Mesenchymal stem cell (in vitro differentiated cells and primary cell): Measurements from ENCODE around the gene ERGIC3.

Experiments
- DNase-seq: peaks from one replicate; pipeline ENCODE4 v3.0.0-alpha.2; 2013
- H2AFZ ChIP-seq: one replicate; pipeline ENCODE4 v1.6.1; 2013; ENCODE audit warnings: low read depth, mild to moderate bottlenecking, control low read depth, inconsistent platforms, low read length, moderate library complexity
- H2AK5ac ChIP-seq: 2 replicates; pipeline ENCODE4 v1.6.1; 2013; ENCODE audit warnings: low read length, moderate library complexity, mild to moderate bottlenecking, inconsistent platforms; ENCODE audit not compliant: severe bottlenecking
- H2BK120ac ChIP-seq: one replicate; pipeline ENCODE4 v1.6.1; 2013; ENCODE audit warnings: low read depth, mild to moderate bottlenecking, inconsistent platforms, low read length, moderate library complexity
- H2BK12ac ChIP-seq, 2 experiments: one replicate each; pipeline ENCODE4 v1.6.1; 2013; ENCODE audit warnings: inconsistent platforms in 2 of 2, low read length in 2 of 2, mild to moderate bottlenecking in 2 of 2, moderate library complexity in 2 of 2, control low read depth in 1 of 2
- H2BK15ac ChIP-seq: one replicate; pipeline ENCODE4 v1.6.1; 2013; ENCODE audit warnings: mild to moderate bottlenecking, low read depth, inconsistent platforms; ENCODE audit not compliant: poor library complexity, severe bottlenecking
- H2BK5ac ChIP-seq: 2 replicates; pipeline ENCODE4 v1.6.1; 2013; ENCODE audit warnings: low read depth, mild to moderate bottlenecking, low read length, control low read depth, inconsistent platforms; ENCODE audit not compliant: poor library complexity, severe bottlenecking
- H3K14ac ChIP-seq, 2 experiments: one replicate each; pipeline ENCODE4 v1.6.1; 2013; ENCODE audit warnings: inconsistent platforms in 2 of 2, low read length in 2 of 2, control low read depth in 1 of 2, mild to moderate bottlenecking in 1 of 2, moderate library complexity in 1 of 2
- H3K18ac ChIP-seq, 2 experiments: one replicate each; pipeline ENCODE4 v1.6.1; 2013; ENCODE audit warnings: inconsistent platforms in 2 of 2, low read length in 2 of 2, control low read depth in 1 of 2, low read depth in 1 of 2, mild to moderate bottlenecking in 1 of 2
- H3K23ac ChIP-seq, 2 experiments: one replicate each; pipeline ENCODE4 v1.6.1; 2013; ENCODE audit warnings: inconsistent platforms in 2 of 2, low read length in 2 of 2, mild to moderate bottlenecking in 2 of 2, moderate library complexity in 2 of 2, control low read depth in 1 of 2
- H3K27ac ChIP-seq: 2 replicates; pipeline ENCODE4 v1.5.1; 2013; ENCODE audit warnings: mild to moderate bottlenecking, moderate library complexity, low read length, control low read depth, inconsistent platforms; ENCODE audit not compliant: poor library complexity, severe bottlenecking
- H3K27me3 ChIP-seq, 2 experiments: 2 replicates each; pipeline versions ENCODE4 v1.6.1 to v1.7.0; 2013; ENCODE audit warnings: low read length in 2 of 2, mild to moderate bottlenecking in 2 of 2, moderate library complexity in 2 of 2, control low read depth in 1 of 2, inconsistent platforms in 1 of 2; ENCODE audit not compliant: control insufficient read depth in 1 of 2, insufficient read depth in 1 of 2
- H3K36me3 ChIP-seq, 2 experiments: 2 replicates each; pipeline versions ENCODE4 v1.6.1 to v1.7.0; 2013; ENCODE audit warnings: low read length in 2 of 2, control low read depth in 1 of 2, inconsistent platforms in 1 of 2, low read depth in 1 of 2, mild to moderate bottlenecking in 1 of 2; ENCODE audit not compliant: insufficient read depth in 2 of 2, control insufficient read depth in 1 of 2
- H3K4ac ChIP-seq, 2 experiments: one replicate each; pipeline ENCODE4 v1.6.1; 2013; ENCODE audit warnings: inconsistent platforms in 2 of 2, low read length in 2 of 2, mild to moderate bottlenecking in 2 of 2, moderate library complexity in 2 of 2, control low read depth in 1 of 2, low read depth in 1 of 2
- H3K4me1 ChIP-seq: 2 replicates; pipeline ENCODE4 v1.6.1; 2013; ENCODE audit warnings: low read depth, low read length, control low read depth; ENCODE audit not compliant: control insufficient read depth, insufficient read depth
- H3K4me2 ChIP-seq: 2 replicates; pipeline ENCODE4 v1.6.1; 2013; ENCODE audit warnings: low read length, mild to moderate bottlenecking, inconsistent platforms; ENCODE audit not compliant: poor library complexity, severe bottlenecking
- H3K4me3 ChIP-seq, 2 experiments: 2 replicates each; pipeline versions ENCODE4 v1.5.1 to v1.7.0; 2013; ENCODE audit warnings: low read length in 2 of 2, mild to moderate bottlenecking in 2 of 2, control low read depth in 1 of 2, low read depth in 1 of 2; ENCODE audit not compliant: insufficient read depth in 1 of 2
- H3K79me1 ChIP-seq: replicated peaks from 2 replicates; pipeline ENCODE4 v1.6.1; 2013; ENCODE audit warnings: mild to moderate bottlenecking, control low read depth, low read length, inconsistent platforms; ENCODE audit not compliant: poor library complexity, severe bottlenecking
- H3K9ac ChIP-seq: 2 replicates; pipeline ENCODE4 v1.7.0; 2013; ENCODE audit warnings: mild to moderate bottlenecking, low read length, moderate library complexity
- H3K9me3 ChIP-seq: 2 replicates; pipeline ENCODE4 v1.7.0; 2013; ENCODE audit warnings: mild to moderate bottlenecking, low read length; ENCODE audit not compliant: control insufficient read depth
- H4K8ac ChIP-seq: one replicate; pipeline ENCODE4 v1.6.1; 2013; ENCODE audit warnings: inconsistent platforms, mild to moderate bottlenecking, low read length, moderate library complexity
- H4K91ac ChIP-seq: one replicate; pipeline ENCODE4 v1.6.1; 2013; ENCODE audit warnings: mild to moderate bottlenecking, low read length, inconsistent platforms
- WGBS: methylation state at CpG from one replicate; pipeline ENCODE4 v1.1.7; 2013; ENCODE audit warnings: mixed read lengths; 5-methylcytosine and 5-hydroxymethylcytosine counted together

ERGIC3 gene

DNA sequence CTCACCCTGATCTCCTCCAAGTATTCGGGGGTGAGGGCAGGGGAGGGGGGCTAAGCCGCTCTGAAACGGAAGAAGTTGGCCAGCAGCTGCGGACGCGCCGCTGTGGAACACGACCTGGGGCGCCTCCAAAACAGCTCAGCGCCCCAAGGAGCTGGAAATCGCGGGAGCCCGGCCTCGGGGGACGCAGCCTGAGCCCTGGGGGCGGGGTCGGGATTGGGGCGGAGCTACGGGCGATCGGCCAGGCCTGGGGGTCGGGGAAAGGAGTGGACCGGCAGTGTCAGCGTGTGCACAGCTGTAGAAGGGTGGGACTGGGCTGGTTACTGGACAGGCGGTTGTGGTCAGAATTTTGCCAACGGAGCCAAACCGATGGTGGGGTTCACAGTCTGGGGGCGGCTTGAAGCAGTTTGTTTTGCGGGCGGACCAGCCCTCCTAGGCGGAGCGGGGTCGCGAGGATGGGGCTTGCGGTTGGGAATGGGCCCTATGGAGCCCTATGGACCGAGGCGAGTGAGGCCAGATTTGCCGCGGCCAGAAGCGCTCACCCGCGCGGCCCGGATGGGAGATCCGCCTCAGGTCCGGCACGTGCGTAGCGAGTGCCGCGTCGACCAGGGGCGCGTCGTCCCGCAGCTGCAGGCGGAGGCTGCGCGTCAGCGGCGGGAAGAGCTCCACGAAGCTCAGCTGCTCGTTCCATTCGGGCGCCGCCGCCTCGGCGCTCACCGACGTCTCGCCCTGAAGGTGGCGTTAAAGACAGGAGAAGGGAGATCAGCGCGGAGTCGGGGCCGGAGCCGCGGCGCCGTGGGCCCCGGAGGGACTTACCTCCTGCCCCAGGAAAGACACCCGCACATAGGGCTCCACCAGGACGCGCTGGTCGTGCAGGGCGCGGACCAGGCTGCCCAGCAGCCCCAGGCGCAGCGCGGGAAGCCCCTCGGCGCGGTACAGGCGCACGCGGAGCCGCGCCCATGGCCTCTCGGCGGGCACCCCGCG lies 59.4 kb downstream of the ERGIC3 start:
- 5% methylated on average over 64 of the region's 103 CpGs for WGBS
- Histone ChIP-seq H3K4ac (peak overlapping the region in 1 of 2 experiments; percentile 15), H2BK120ac (no peak overlapping the region), H3K4me3 (peak overlapping the region; percentile 49 to 66), H3K36me3 (no peaks in the 10 kb centered on the region), H2AK5ac (no peak overlapping the region), H3K4me2 (peak overlapping the region; percentile 95), H3K27me3 (peaks cover 57 to 60% of the 10 kb centered on the region in 2 experiments), H3K23ac (peak overlapping the region in 1 of 2 experiments; percentile 70), H2BK15ac (no peak overlapping the region), H3K27ac (no peak overlapping the region), H3K4me1 (peaks cover 25% of the 10 kb centered on the region), H3K9me3 (no peaks in the 10 kb centered on the region), H4K91ac (no peak overlapping the region), H3K9ac (peak overlapping the region; percentile 53), H4K8ac (no peak overlapping the region), H3K18ac (peak overlapping the region; percentile 47 to 61), H3K14ac (peak overlapping the region in 1 of 2 experiments; percentile 46), H2BK12ac (no peak overlapping the region), H2AFZ (peak overlapping the region; percentile 86), H3K79me1 (no peaks in the 10 kb centered on the region), H2BK5ac (no peak overlapping the region)
- peak; percentile 76 for DNase-seq

DNA sequence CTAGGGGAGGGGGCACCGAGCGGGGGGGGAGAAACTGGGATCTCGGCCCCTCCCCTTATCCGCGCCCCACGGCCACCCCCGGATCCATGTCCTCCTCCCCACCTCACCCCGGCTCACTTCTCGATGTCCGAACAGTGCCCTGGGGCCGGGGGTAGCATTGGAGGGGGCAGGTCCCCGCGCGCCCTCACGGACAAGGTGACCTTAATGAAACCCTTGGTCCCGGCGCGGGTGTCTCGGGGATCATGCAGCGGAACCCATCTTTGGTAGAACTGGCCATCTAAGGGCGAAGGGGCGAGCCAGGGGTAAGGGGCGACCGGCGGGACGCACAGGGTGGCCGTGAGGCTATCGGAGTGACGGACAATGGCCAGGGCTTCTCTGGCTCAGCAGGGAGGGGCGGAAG lies 60.1 kb downstream of the ERGIC3 start:
- Histone ChIP-seq H3K9me3 (no peaks in the 10 kb centered on the region), H3K4ac (no peak overlapping the region), H3K23ac (peak overlapping the region in 1 of 2 experiments; percentile 52), H2BK15ac (no peak overlapping the region), H3K4me1 (peaks cover 25% of the 10 kb centered on the region), H4K8ac (no peak overlapping the region), H2BK5ac (no peak overlapping the region), H2BK12ac (no peak overlapping the region), H3K79me1 (no peaks in the 10 kb centered on the region), H3K18ac (peak overlapping the region in 1 of 2 experiments; percentile 61), H3K27ac (no peak overlapping the region), H3K36me3 (no peaks in the 10 kb centered on the region), H3K14ac (peak overlapping the region in 1 of 2 experiments; percentile 42), H3K27me3 (peaks cover 49 to 53% of the 10 kb centered on the region in 2 experiments), H3K4me2 (peak overlapping the region; percentile 95), H4K91ac (no peak overlapping the region), H3K4me3 (peak overlapping the region; percentile 49 to 66), H2BK120ac (no peak overlapping the region), H2AFZ (no peak overlapping the region), H3K9ac (no peak overlapping the region), H2AK5ac (no peak overlapping the region)
- DNase-seq: no peak
- 61% methylated on average over 30 of the region's 30 CpGs for WGBS

DNA sequence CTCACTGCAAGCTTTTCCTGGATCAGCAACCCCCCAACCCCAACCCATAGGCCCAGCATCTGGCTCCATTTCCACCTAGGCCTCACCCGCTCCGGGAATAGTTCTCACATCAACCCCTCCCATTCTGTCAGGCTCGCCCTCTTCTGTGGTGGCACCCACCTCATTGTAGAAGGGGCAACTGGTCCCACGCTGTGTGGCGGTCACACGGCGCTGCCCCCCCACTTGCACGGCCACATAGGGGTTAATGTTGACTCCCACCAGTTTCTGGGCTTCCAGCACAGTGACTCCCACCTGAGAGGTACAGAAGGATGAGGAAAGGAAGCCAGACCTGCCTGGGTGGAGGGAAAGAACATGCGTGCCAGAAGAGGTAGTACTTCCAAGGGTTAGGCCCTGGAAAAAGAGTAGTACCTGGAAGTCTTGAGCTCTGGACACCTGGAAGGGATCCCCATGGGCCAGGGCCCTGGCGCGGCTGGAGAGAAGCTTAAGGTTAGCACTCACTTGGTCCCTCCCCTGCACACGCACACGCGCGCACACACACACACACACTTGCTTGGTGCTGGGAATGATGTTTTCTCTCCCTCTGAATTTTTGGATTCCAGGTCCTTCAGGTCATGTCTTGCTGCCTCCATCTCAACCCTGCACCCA lies 61.1 kb downstream of the ERGIC3 start:
- no peak overlapping the region for H2BK120ac ChIP-seq
- H2BK12ac ChIP-seq: no peak overlapping the region
- H3K9me3 ChIP-seq: no peaks in the 10 kb centered on the region
- H3K36me3 ChIP-seq: no peaks in the 10 kb centered on the region
- no peak overlapping the region for H3K4ac ChIP-seq
- peaks cover 40 to 44% of the 10 kb centered on the region in 2 experiments for H3K27me3 ChIP-seq
- no peak overlapping the region for H3K14ac ChIP-seq
- H2AK5ac ChIP-seq: no peak overlapping the region
- whole genome bisulfite sequencing: 95% methylated on average over 15 of the region's 15 CpGs
- no peaks in the 10 kb centered on the region for H3K79me1 ChIP-seq
- peaks cover 29% of the 10 kb centered on the region for H3K4me1 ChIP-seq
- H4K8ac ChIP-seq: no peak overlapping the region
- H3K27ac ChIP-seq: no peak overlapping the region
- H2AFZ ChIP-seq: no peak overlapping the region
- H3K4me3 ChIP-seq: no peak overlapping the region
- no peak overlapping the region for H2BK5ac ChIP-seq
- no peak overlapping the region for H3K9ac ChIP-seq
- H3K4me2 ChIP-seq: no peak overlapping the region
- H3K18ac ChIP-seq: no peak overlapping the region
- DNase-seq: no peak
- H3K23ac ChIP-seq: no peak overlapping the region
- H2BK15ac ChIP-seq: no peak overlapping the region
- H4K91ac ChIP-seq: no peak overlapping the region
